A172 (cell line): Measurements from ENCODE around the gene PGGT1B. TPM values are rescaled to one million over a fixed set of nuclear protein-coding genes. Genes with fewer than 3 reads are reported as not detected.

Experiments used
- DNase-seq: peaks from one replicate; pipeline ENCODE4 v3.0.0-alpha.2; 2015; ENCODE audit warnings: low spot score
- total RNA-seq: library from RNA; depleted of rRNA; stranded (reverse); fragments of >200 nt; shearing (Covaris generic); gene quantifications from 2 replicates; pipeline ENCODE4 v1.2.3, GENCODE V29; 2014; rRNA removed

The PGGT1B gene
- total RNA-seq, result 10.5 and 11.9 TPM in 2 replicates

GRCh38 chr5:115262321-115263077 lies at the start of gene PGGT1B:
PGGT1B (minus strand) TSS chr5:115262877; CDS start chr5:115262851, 26 bp downstream.
- peak; percentile 57 for DNase-seq

DNA sequence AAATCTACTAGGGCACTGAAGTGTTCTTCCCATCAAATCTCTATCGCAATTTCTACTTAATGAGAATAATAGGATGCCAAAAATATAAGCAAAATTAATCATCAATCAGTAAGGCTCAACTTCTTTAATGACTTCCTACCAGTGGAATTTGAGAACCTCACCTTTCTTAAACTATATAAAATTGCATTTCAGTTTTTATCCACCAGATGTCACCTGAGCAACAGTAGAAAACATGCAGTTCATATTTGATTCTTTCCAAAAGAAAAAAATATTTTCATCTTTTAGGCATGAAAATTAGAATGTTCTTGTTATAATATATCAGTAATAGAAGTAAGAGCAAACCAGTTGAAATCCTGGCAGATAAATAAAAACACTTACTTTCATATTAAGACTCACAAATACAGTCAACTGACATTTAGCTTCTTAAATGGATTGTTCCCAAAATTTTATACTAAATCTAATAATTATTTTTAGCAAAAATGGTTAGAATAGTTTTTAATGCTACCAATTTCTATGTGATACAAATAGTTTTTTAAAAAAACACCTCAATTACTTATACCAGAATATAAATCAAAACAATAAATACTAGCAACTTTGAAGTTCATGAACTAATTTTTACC lies 47.2 kb upstream of the PGGT1B start:
- peak; percentile 54 for DNase-seq

- no peak for DNase-seq
Measured at GRCh38 chr5:115308815-115309214, 46.1 kb upstream of the PGGT1B start.

DNA sequence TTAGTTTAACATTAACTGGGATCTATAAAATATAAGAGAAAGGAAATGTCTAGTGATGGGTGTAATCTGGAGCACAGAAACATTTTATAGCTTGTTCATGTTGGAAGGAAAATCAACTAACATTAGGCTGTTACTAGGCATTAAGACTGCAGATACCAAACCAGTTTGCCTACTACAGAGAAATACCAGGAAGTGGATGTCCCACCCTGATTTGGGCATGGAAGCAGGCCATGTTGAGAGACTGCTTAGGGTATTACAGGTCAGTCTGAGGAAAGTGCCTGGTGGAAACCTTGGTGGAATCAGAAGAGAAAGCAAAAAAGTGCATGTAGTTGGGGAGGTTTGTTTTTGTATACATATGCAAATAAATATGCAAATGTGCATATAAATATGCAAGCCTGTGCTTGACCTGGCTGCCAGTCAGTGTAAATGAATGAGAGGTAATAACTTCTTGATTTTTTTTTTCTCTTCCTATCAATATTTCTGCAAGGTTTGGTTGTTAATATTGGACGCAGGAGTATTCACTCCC lies 43.4 kb upstream of the PGGT1B start:
- DNase-seq, result no peak

DNA sequence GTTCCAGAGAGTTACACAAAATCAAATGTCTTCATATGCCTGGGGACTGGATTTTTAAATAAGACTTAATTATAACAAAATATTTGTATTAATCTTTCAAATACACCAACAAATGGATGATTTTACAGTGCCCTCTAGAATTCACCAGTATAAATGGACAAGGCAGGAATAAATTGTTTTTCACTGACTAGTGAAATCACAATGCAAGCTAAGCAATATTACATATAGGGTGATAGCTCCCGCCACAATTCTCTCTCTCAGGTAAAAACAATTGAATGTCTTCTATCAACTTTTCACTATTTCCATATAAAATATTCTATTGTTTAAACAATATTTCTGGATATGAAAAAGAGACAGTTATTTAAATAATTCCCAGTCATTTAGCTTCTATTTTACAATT lies 41.8 kb upstream of the PGGT1B start:
- no peak for DNase-seq

DNA sequence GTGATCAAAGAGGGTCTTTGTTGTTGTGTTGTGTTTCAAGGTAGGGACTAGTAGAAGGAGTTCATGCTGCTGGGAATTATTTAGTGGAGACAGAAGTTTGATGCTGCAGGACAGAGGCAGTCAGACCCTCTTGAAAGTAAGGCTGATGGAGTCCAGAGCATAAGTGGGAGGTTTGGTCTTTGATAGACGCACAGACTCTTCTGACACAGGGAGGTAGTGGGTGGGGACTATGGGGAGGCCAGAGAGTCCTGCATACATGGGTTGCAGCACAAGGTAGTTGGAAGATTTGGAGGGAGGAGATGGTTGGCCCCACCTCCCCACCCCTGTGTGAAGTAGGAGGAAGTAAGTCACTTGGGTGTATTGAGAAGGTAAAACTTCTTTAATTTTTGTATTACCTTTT lies 36.1 kb upstream of the PGGT1B start:
- no peak for DNase-seq

- peak; percentile 26 for DNase-seq
Measured at GRCh38 chr5:115297031-115297430, 34.4 kb upstream of the PGGT1B start.

- peak; percentile 64 for DNase-seq
Measured at GRCh38 chr5:115296124-115297022, 33.7 kb upstream of the PGGT1B start, which contains the start of gene CCDC112. CCDC112 (minus strand) TSS chr5:115296654; CDS start chr5:115296543, 111 bp downstream.

- DNase-seq, result no peak
Measured at GRCh38 chr5:115295777-115296123, 33.1 kb upstream of the PGGT1B start.

- no peak for DNase-seq
Measured at GRCh38 chr5:115291397-115291796, 28.7 kb upstream of the PGGT1B start.

GRCh38 chr5:115289104-115289503 lies 26.4 kb upstream of the PGGT1B start:
- no peak for DNase-seq

- no peak for DNase-seq
Measured at GRCh38 chr5:115284021-115284420, 21.3 kb upstream of the PGGT1B start.

- no peak for DNase-seq
Measured at GRCh38 chr5:115282131-115282530, 19.5 kb upstream of the PGGT1B start.

- DNase-seq, result no peak
Measured at GRCh38 chr5:115274584-115274983, 11.9 kb upstream of the PGGT1B start.

- DNase-seq, result no peak
Measured at GRCh38 chr5:115272297-115272958, 9.8 kb upstream of the PGGT1B start.

- DNase-seq, result no peak
Measured at GRCh38 chr5:115271295-115272050, 8.8 kb upstream of the PGGT1B start.

- no peak for DNase-seq
Measured at GRCh38 chr5:115267617-115268016, 4.9 kb upstream of the PGGT1B start.

- no peak for DNase-seq
Measured at GRCh38 chr5:115265220-115265619, 2.5 kb upstream of the PGGT1B start.

DNA sequence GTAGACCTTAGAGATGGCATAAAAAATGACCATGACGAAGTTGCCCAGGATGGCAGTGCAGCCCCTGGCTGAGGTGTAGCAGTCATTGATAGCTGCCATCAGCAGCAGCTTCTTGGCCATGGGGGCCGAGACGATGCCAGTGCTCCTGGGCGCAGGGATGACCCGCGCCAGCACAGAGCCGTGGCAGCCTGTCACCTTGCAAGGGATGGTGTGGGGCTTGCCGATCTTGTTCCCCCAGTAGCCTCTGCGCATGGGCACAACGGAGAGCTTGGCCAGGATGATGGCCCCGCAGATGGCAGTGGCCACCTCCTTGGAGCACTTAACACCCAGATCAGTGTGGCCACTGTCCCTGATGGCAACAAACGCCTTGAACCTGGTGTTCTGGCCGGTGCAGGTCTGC lies 2.1 kb upstream of the PGGT1B start:
- DNase-seq, result no peak

DNA sequence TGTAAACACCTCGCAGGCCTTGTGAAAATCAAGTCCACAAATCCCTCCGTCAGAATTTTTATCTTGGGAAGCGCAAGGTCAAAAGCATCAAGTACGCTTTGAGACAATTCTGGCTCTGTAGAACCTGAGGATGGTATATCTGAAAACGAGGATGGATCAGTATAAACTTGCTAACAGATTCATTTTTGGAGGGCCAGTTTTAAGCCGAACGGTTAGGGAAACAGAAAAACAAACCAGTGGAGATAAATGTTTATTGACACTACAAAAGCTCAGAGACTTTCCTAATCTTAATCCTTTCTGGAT lies 352 bp upstream of the PGGT1B start:
- DNase-seq, result no peak

- DNase-seq, result peak; percentile 19
Measured at GRCh38 chr5:115262011-115262320, 711 bp downstream of the PGGT1B start.
